ENCODE measurements around the gene CARNS1.

GRCh38 chr11:67456068-67456705 lies 40.7 kb downstream of the CARNS1 start:
- TF ChIP-seq CTCF (IDR thresholded peaks at IDR 0.05; ENCODE audit: insufficient read depth, low read length), result no peak
- TF ChIP-seq POLR2AphosphoS5 (IDR thresholded peaks at IDR 0.05; ENCODE audit: low read depth), result no peak

All from HL-60 (cell line).